GM23248 (cell line): Measurements from ENCODE around the gene SYNJ1. TPM values are rescaled to one million over a fixed set of nuclear protein-coding genes. Genes with fewer than 3 reads are reported as not detected.
"Not testable (repeated sequence)": the region's sequence is repeated elsewhere in the genome, so short reads cannot be mapped to it uniquely, and the experiment has no call there.

Experiments used
- DNase-seq: peaks from one replicate; pipeline ENCODE4 v3.0.0-alpha.2; 2015
- H2AFZ ChIP-seq: fragments of 200-600 bp; sonication (generic); 2 replicates; pipeline ENCODE4 v1.6.1; 2016; ENCODE audit warnings: antibody characterized with exemption
- H3F3A ChIP-seq: fragments of 200-600 bp; sonication (generic); 2 replicates; pipeline ENCODE4 v1.6.1; 2016; ENCODE audit warnings: mild to moderate bottlenecking, antibody characterized with exemption, mixed run types; ENCODE audit not compliant: insufficient read depth
- H3K27ac ChIP-seq: fragments of 200-600 bp; sonication (generic); 2 replicates; pipeline ENCODE4 v1.5.1; 2016; ENCODE audit warnings: mild to moderate bottlenecking
- H3K27me3 ChIP-seq: fragments of 200-600 bp; sonication (generic); replicated peaks from 2 replicates; pipeline ENCODE4 v1.6.1; 2016; ENCODE audit warnings: mild to moderate bottlenecking; ENCODE audit not compliant: insufficient read depth
- H3K36me3 ChIP-seq: fragments of 200-600 bp; sonication (generic); 2 replicates; pipeline ENCODE4 v1.6.1; 2016; ENCODE audit warnings: low read depth, mild to moderate bottlenecking
- H3K4me1 ChIP-seq: fragments of 200-600 bp; sonication (generic); 2 replicates; pipeline ENCODE4 v1.6.1; 2016; ENCODE audit warnings: mild to moderate bottlenecking; ENCODE audit not compliant: insufficient read depth
- H3K4me2 ChIP-seq: fragments of 200-600 bp; sonication (generic); one replicate; pipeline ENCODE4 v1.6.1; 2016; ENCODE audit warnings: mild to moderate bottlenecking; ENCODE audit not compliant: unreplicated experiment
- H3K4me3 ChIP-seq: fragments of 200-600 bp; sonication (generic); 2 replicates; pipeline ENCODE4 v1.5.1; 2016; ENCODE audit warnings: mild to moderate bottlenecking
- H3K79me2 ChIP-seq: fragments of 200-600 bp; sonication (generic); 2 replicates; pipeline ENCODE4 v1.6.1; 2016; ENCODE audit warnings: mild to moderate bottlenecking; ENCODE audit not compliant: insufficient read depth
- H3K9ac ChIP-seq: fragments of 200-600 bp; sonication (generic); 2 replicates; pipeline ENCODE4 v1.6.1; 2016; ENCODE audit warnings: mild to moderate bottlenecking
- H3K9me2 ChIP-seq: fragments of 200-600 bp; sonication (generic); 2 replicates; pipeline ENCODE4 v1.6.1; 2016; ENCODE audit warnings: mixed run types, mild to moderate bottlenecking, moderate library complexity; ENCODE audit not compliant: insufficient read depth
- H3K9me3 ChIP-seq: fragments of 200-600 bp; sonication (generic); one replicate; pipeline ENCODE4 v1.6.1; 2017; ENCODE audit warnings: low read depth
- H4K20me1 ChIP-seq: fragments of 200-600 bp; sonication (generic); 2 replicates; pipeline ENCODE4 v1.6.0; 2016; ENCODE audit not compliant: insufficient read depth
- EZH2 ChIP-seq: fragments of 200-600 bp; sonication (generic); IDR thresholded peaks from 2 replicates; pipeline ENCODE4 v1.6.1; 2018; ENCODE audit warnings: antibody characterized with exemption, mild to moderate bottlenecking; ENCODE audit not compliant: insufficient read depth, poor library complexity, severe bottlenecking
- EZH2phosphoT487 ChIP-seq: fragments of 200-600 bp; sonication (generic); IDR thresholded peaks from 2 replicates; pipeline ENCODE4 v1.6.1; 2018; ENCODE audit warnings: antibody characterized with exemption, moderate library complexity, mild to moderate bottlenecking, low read depth; ENCODE audit not compliant: insufficient read depth
- WGBS, 2 experiments: methylation state at CpG; one replicate each; pipeline ENCODE4 v1.1.6; 2015 to 2017; ENCODE audit warnings: low lambda C conversion rate in 2 of 2, low coverage in 1 of 2; ENCODE audit errors: missing lambda C conversion rate in 2 of 2; 5-methylcytosine and 5-hydroxymethylcytosine counted together
- in situ Hi-C: fragments of 300-500 bp; cut with MboI; formaldehyde crosslinking; loops from 2 replicates; pipeline ENCODE4 v1.15.0; 2020
- polyA plus RNA-seq: library from polyadenylated mRNA; unstranded; fragments of >200 nt; fragmentation: Nextera tagmentation; extraction: Ambion mirVana; gene quantifications from 2 replicates; pipeline ENCODE4 v1.2.1, GENCODE V29; 2016
- total RNA-seq: library from RNA; depleted of rRNA; stranded (reverse); fragments of >200 nt; shearing (Covaris generic); gene quantifications from 2 replicates; pipeline ENCODE4 v1.2.3, GENCODE V29; 2014; rRNA removed

SYNJ1 gene
- total RNA-seq (4.6 and 9.4 TPM in 2 replicates), polyA plus RNA-seq (5.0 TPM in 2 replicates)

GRCh38 chr21:32727687-32728455, at the start of gene SYNJ1:
Gene SYNJ1, minus strand, starts transcription at chr21:32728013. Its CDS starts 1,118 bp downstream, at chr21:32726895.
- H2AFZ ChIP-seq: peak within 1 kb of the TSS; percentile 98
- H3K9me3 ChIP-seq: no peaks in the 10 kb centered on the region
- H3K36me3 ChIP-seq: no peaks in the 10 kb centered on the region
- DNase-seq: peak; percentile 98
- WGBS, 2 experiments: 1% methylated on average over 57 to 75 of the region's 79 CpGs
- 0 out of 2 replicates have a peak, but pooled peaks cover 9% of the 10 kb centered on the region for H3K4me1 ChIP-seq
- no peaks in the 10 kb centered on the region for H4K20me1 ChIP-seq
- TF ChIP-seq EZH2 (no peak), EZH2phosphoT487 (no peak)
- no peaks in the 10 kb centered on the region for H3K9me2 ChIP-seq
- peaks cover 38% of the 10 kb centered on the region for H3K79me2 ChIP-seq
- peak within 1 kb of the TSS; percentile 81 for H3K9ac ChIP-seq
- H3K27ac ChIP-seq: peak within 1 kb of the TSS; percentile 69
- peak within 1 kb of the TSS; percentile 95 for H3K4me2 ChIP-seq
- H3F3A ChIP-seq: peaks cover 20% of the 10 kb centered on the region
- H3K4me3 ChIP-seq: peak within 1 kb of the TSS; percentile 95
- in situ Hi-C loops: no loop called here
- no peaks in the 10 kb centered on the region for H3K27me3 ChIP-seq

- Histone ChIP-seq H3K4me2 (no peak overlapping the region), H3K9ac (no peak overlapping the region), H3K27ac (no peak overlapping the region), H3F3A (peaks cover 5% of the 10 kb centered on the region; the same call in 1 of the 2 replicates), H3K9me2 (no peaks in the 10 kb centered on the region), H3K4me3 (no peak overlapping the region), H3K27me3 (no peaks in the 10 kb centered on the region), H2AFZ (no peak overlapping the region), H3K79me2 (no peaks in the 10 kb centered on the region), H3K36me3 (no peaks in the 10 kb centered on the region), H4K20me1 (no peaks in the 10 kb centered on the region), H3K9me3 (no peaks in the 10 kb centered on the region), H3K4me1 (no peaks in the 10 kb centered on the region)
- in situ Hi-C loops: no loop called here
- 40 to 50% methylated on average over 1 of the region's 1 CpG for WGBS, 2 experiments
- DNase-seq: peak; percentile 41
- TF ChIP-seq EZH2phosphoT487 (no peak), EZH2 (no peak)
Measured at GRCh38 chr21:32777269-32777668, 49.5 kb upstream of the SYNJ1 start.

GRCh38 chr21:32776743-32777142, 48.9 kb upstream of the SYNJ1 start:
- no peak overlapping the region for H3K4me3 ChIP-seq
- H3K4me2 ChIP-seq: no peak overlapping the region
- TF ChIP-seq EZH2phosphoT487 (no peak), EZH2 (no peak)
- WGBS, 2 experiments: 86 to 89% methylated on average over 6 of the region's 6 CpGs
- H3F3A ChIP-seq: peaks cover 8% of the 10 kb centered on the region; the same call in 1 of the 2 replicates
- no peaks in the 10 kb centered on the region for H3K36me3 ChIP-seq
- H3K79me2 ChIP-seq: no peaks in the 10 kb centered on the region
- no peaks in the 10 kb centered on the region for H3K4me1 ChIP-seq
- in situ Hi-C loops: no loop called here
- H3K9me2 ChIP-seq: no peaks in the 10 kb centered on the region
- H3K9ac ChIP-seq: no peak overlapping the region
- H4K20me1 ChIP-seq: no peaks in the 10 kb centered on the region
- no peaks in the 10 kb centered on the region for H3K9me3 ChIP-seq
- H2AFZ ChIP-seq: no peak overlapping the region
- DNase-seq: no peak
- no peaks in the 10 kb centered on the region for H3K27me3 ChIP-seq
- no peak overlapping the region for H3K27ac ChIP-seq

GRCh38 chr21:32773048-32773344, 45.2 kb upstream of the SYNJ1 start:
- Histone ChIP-seq H3F3A (peaks cover 22% of the 10 kb centered on the region; the same call in 1 of the 2 replicates), H3K4me3 (peak overlapping the region; percentile 80), H3K4me2 (peak overlapping the region; percentile 99), H3K4me1 (peaks cover 19% of the 10 kb centered on the region), H3K79me2 (peaks cover 31% of the 10 kb centered on the region), H3K9ac (peak overlapping the region; percentile 92), H3K27ac (peak overlapping the region; percentile 80), H2AFZ (peak overlapping the region; percentile 93)
- H3K27me3 ChIP-seq, DNase-seq, H3K9me3 ChIP-seq, in situ Hi-C loops, H4K20me1 ChIP-seq, H3K36me3 ChIP-seq, H3K9me2 ChIP-seq: not testable (repeated sequence)
- 90 to 92% methylated on average over 11 of the region's 11 CpGs for WGBS, 2 experiments
